ENCODE data around the gene C9orf50.

DNA sequence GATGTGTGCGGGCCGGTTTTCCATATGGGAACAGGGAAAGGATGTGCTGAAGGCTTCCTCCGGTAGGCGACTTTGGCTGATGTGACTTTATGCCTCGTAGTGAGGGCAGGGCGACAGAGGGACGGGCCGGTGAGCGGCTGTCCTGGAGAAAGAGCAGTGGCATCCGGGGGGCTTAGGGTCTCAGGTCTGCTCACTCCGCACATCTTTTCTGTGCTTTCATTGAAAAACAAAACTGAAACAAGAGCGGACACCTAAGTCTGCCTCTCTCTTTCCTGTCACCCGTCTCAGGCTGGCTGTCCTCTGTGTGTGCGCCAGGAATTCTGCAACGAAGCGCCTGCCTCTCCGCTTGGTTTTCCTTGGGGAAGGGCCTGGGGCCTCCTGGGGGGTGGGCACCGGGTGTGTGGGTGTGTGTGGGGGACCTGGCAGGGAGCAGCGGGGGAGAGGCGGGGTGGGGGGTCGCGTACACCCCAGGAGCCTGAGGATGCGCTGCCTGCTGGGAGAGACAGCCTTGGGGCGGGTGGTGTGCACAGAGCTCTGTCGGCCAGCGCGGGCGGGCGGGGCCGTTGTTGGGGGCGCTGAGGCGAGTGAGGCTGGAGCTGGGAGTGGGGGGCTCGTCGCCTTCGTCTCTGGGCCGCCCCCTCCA lies 44.0 kb upstream of the C9orf50 start:
- no peak for TF ChIP-seq FOXM1 (IDR thresholded peaks at IDR 0.05; ENCODE audit: borderline replicate concordance, low read depth)
- no peak for TF ChIP-seq NFIC (IDR thresholded peaks at IDR 0.05)
- TF ChIP-seq CREB1 (IDR thresholded peaks at IDR 0.05; ENCODE audit: low read depth), result no peak
- no peak for TF ChIP-seq TAF1 (IDR thresholded peaks at IDR 0.05; ENCODE audit: low read depth)
- TF ChIP-seq TEAD4 (IDR thresholded peaks at IDR 0.05), result no peak
- no peak for TF ChIP-seq CEBPB (IDR thresholded peaks at IDR 0.05)
- no peak for TF ChIP-seq EP300 (IDR thresholded peaks at IDR 0.05; ENCODE audit: borderline replicate concordance)
- TF ChIP-seq RAD21 (IDR thresholded peaks at IDR 0.05; ENCODE audit: low read depth), result no peak
- TF ChIP-seq, protein P1, sequence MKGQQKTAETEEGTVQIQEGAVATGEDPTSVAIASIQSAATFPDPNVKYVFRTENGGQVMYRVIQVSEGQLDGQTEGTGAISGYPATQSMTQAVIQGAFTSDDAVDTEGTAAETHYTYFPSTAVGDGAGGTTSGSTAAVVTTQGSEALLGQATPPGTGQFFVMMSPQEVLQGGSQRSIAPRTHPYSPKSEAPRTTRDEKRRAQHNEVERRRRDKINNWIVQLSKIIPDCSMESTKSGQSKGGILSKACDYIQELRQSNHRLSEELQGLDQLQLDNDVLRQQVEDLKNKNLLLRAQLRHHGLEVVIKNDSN (IDR thresholded peaks at IDR 0.05), result no peak
- no peak for TF ChIP-seq YY1 (IDR thresholded peaks at IDR 0.05; ENCODE audit: low read depth)
- TF ChIP-seq MAX (IDR thresholded peaks at IDR 0.05), result no peak
- TF ChIP-seq, protein P2, sequence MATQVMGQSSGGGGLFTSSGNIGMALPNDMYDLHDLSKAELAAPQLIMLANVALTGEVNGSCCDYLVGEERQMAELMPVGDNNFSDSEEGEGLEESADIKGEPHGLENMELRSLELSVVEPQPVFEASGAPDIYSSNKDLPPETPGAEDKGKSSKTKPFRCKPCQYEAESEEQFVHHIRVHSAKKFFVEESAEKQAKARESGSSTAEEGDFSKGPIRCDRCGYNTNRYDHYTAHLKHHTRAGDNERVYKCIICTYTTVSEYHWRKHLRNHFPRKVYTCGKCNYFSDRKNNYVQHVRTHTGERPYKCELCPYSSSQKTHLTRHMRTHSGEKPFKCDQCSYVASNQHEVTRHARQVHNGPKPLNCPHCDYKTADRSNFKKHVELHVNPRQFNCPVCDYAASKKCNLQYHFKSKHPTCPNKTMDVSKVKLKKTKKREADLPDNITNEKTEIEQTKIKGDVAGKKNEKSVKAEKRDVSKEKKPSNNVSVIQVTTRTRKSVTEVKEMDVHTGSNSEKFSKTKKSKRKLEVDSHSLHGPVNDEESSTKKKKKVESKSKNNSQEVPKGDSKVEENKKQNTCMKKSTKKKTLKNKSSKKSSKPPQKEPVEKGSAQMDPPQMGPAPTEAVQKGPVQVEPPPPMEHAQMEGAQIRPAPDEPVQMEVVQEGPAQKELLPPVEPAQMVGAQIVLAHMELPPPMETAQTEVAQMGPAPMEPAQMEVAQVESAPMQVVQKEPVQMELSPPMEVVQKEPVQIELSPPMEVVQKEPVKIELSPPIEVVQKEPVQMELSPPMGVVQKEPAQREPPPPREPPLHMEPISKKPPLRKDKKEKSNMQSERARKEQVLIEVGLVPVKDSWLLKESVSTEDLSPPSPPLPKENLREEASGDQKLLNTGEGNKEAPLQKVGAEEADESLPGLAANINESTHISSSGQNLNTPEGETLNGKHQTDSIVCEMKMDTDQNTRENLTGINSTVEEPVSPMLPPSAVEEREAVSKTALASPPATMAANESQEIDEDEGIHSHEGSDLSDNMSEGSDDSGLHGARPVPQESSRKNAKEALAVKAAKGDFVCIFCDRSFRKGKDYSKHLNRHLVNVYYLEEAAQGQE (IDR thresholded peaks at IDR 0.05; ENCODE audit: low read depth), result no peak
- no peak; the same call in 1 of the 2 replicates for TF ChIP-seq ZBTB7A (IDR thresholded peaks at IDR 0.05; ENCODE audit: low read depth)
- TF ChIP-seq EGR1 (IDR thresholded peaks at IDR 0.05), result no peak

Measured in Ishikawa (cell line).